Retina (tissue), 1 donor: Measurements from ENCODE around the gene SLC25A43.

Experiments used
- DNase-seq: peaks from one replicate; pipeline ENCODE4 v3.0.0-alpha.2; 2016

Gene SLC25A43

DNA sequence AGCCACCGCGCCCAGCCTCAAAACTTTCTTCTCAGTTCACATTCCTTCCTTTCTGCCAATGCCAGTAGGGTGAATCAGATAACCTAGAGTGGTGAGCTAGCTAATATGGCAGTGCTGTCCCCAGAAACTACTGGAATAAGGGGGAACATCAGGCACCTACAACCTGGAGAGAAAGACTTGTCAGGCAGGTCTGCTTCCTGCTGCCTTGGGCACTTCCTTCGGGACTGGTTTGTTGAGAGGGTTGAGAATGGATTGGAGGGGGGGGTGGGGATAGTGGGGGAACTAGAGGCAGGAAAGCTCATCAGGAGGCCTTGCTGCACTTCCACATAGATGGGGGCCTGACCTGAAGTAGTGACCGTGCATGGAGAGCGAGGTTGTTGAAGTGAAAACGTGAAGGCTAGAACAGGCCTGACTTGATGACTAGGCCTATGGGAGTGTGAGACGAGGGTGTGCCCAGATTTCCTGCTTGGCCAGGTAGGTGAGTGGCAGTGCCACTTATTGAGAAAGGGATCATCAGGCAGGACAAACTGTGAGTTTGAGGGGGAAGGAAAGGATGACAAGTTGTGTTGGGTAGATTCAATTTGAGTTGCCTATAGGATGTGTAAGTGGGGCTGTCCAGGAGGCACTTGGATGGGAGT is 102.5 kb downstream of the SLC25A43 start:
- DNase-seq = no peak

DNA sequence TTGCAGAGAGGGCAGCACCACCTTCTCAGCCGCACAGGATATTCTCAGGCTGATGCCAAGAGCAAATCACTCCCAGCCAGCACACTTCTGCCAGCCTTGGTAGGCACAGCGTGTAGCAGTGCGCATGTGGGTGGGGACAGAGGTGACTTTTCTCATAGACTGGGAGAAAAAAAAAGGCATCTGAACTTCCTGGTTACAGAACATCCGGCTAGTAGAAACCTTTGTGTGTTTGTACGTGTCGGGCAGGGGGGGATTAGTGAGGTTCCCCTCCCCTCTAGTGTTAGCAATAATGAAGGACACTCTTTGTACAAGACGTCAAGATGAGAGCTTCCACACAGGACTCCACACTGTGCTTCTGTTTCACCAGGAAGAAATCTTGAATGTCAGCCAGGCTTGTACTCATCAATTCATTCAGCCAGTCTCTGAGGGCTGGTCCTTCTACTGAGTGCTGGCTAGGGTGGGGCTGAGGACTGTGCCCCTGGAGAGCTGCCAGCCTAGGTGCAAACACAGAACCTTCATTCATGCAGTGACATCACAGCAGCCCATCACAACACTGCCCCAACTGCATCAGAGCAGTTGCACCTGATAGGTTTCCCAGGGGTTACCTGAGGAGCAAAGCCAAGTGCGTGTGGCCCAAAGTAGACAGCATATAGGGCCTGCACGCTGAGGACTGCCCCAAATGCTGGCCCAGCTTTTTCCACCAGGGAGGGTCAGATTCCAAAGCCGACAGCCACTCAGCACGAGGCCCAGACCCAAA is 103.8 kb downstream of the SLC25A43 start:
- no peak for DNase-seq

DNA sequence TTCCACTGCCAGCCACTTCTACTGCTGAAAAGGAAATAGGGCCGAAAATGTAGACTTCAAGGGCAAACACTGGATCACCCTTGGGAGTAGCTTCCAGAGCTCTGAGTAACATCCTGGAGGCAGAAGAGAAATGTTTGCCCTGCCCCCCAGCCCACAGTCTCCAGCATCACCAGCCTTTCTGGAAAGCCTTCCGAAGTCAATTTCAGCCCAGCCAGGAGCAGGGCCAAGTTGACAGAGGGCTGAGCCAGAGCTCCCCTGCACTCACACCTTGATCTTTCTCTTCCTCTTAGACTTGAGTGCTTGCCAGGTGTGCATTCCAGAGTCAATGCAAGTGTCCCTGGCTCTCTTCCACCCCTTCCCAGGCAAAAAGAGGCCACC is 104.3 kb downstream of the SLC25A43 start:
- no peak for DNase-seq
